HG03469 (cell line): ENCODE results near the gene HCK.

Experiments used
- ATAC-seq: cut with Tn5 transposase; IDR thresholded peaks from one replicate; pipeline ENCODE4 v1.9.1; 2021; ENCODE audit warnings: mild to moderate bottlenecking, moderate library complexity, moderate number of reproducible peaks; ENCODE audit not compliant: unreplicated experiment

The HCK gene

GRCh38 chr20:32125506-32125905, 73.5 kb downstream of the HCK start:
- no peak for ATAC-seq

DNA sequence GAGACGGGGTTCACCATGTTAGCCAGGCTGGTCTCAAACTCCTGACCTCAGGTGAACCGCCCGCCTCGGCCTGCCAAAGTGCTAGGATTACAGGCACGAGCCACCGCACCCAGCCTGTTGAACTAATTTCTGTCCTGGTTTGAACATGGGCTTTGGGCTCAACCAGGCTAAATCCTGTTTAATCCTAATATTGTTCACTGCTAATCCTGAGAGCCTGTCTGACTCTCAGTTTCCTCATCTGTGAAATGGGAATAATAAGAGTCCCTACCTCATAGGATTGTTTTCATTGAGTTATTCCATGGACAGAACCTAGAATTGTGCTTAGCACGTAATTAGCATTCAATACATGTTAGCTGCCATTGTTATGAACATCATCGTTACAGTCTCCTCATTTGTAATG, 74.9 kb downstream of the HCK start:
- no peak for ATAC-seq

- ATAC-seq, result no peak
These were observed 75.3 kb downstream of the HCK start for GRCh38 chr20:32127347-32127746.

- ATAC-seq, result no peak
These were observed 76.1 kb downstream of the HCK start for GRCh38 chr20:32128167-32128566.

DNA sequence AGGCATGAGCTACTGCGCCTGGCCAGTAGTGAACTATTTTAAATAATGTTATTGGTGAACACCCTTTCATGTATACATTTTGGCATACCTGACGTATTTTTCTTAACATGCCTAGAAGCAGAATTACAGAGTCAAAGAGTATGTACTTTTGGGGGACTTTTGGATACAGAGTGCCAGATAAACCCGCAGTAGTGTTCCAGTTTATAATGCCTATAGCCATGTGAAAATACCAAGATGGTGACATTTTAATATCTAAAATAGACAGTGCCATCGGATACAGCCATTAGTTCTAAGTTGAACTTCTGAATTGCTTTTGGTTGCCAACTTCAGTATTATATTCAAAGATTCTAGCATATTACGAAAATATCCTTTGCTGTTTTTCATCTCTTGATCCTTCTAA, 77.8 kb downstream of the HCK start:
- no peak for ATAC-seq

DNA sequence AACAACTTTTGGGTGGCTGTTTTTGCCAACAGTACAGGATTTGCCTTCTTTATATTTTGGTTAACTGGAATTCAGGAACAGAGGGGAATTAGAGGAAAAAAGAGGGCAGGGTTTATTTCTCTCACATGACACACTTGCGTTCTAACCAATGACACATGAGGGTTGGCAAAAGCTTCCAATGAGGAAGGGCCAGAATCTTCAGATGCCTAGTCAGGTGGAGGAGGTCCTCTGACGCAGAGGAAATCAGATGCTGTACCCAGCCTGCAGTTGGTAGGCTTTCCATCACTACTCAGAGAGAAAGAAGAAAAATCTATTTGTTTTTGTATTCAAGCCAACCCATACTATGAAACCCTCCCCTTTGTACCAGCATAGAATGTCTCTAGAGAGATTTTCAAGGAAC, 78.3 kb downstream of the HCK start:
- ATAC-seq, result no peak

- no peak for ATAC-seq
These were observed 78.9 kb downstream of the HCK start for GRCh38 chr20:32130965-32131364.

GRCh38 chr20:32132911-32133549, 81.0 kb downstream of the HCK start:
- ATAC-seq, result no peak

DNA sequence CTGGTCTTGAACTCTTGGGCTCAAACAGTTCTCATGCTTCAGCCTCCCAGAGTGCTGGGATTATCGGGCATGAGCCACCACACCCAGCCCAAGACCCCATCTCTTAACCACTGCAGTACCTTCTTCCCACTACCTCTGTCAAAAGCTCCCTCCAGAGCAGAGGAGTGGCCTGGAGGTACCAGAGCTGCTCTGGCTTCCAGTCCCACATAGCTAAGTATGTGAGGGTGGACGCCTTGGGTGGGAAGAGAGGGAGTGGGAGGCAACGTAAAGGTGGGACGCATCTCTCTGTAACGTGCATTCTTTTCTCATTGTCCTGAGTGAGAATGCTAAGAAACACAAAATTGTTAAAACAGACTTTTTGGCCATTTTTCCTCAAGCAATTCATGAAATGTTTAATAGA, 82.0 kb downstream of the HCK start:
- no peak for ATAC-seq

- ATAC-seq, result no peak
These were observed 84.0 kb downstream of the HCK start for GRCh38 chr20:32135983-32136515.

GRCh38 chr20:32138921-32139320, 86.9 kb downstream of the HCK start:
- no peak for ATAC-seq

DNA sequence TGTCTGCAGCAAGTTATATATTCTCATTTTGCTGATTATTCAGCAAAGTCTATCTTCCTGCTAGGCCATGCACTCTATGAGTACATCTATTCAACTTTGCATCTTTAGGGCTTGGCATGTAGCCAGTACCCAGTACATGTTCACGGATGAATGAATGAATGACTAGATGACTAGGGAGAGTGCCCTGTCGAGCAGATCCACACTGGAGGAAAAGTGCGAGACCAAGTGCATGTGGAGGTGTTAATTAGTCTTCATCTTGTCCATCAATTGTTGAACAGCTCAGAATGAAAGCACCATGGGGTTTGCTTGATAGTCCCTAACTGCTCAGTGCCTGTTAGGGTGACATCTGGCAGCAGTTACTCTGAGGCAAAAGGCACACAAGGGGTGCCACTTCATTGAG, 87.9 kb downstream of the HCK start:
- no peak for ATAC-seq

DNA sequence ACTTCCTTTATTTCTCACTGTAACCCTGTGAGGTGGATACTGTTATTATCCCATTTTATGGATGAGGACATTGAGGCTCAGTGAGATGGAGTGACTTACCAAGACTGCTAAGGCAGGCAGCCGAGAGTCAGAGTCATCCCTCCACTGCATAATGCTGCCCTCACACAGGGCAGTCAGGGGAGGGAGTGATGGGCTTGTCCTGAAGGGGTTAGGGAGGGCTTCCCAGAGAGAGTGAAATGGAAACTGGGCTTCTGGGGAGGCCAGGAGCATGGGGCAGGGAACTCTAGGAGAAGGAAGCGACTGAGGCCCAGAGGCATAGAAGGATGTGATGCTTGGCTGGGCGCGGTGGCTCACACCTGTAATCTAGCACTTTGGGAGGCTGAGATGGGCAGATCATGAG, 88.6 kb downstream of the HCK start:
- no peak for ATAC-seq

- no peak for ATAC-seq
These were observed 89.5 kb downstream of the HCK start for GRCh38 chr20:32141465-32141980.

GRCh38 chr20:32142088-32142487, 90.0 kb downstream of the HCK start:
- ATAC-seq, result no peak

- no peak for ATAC-seq
These were observed 90.9 kb downstream of the HCK start for GRCh38 chr20:32142991-32143390.

DNA sequence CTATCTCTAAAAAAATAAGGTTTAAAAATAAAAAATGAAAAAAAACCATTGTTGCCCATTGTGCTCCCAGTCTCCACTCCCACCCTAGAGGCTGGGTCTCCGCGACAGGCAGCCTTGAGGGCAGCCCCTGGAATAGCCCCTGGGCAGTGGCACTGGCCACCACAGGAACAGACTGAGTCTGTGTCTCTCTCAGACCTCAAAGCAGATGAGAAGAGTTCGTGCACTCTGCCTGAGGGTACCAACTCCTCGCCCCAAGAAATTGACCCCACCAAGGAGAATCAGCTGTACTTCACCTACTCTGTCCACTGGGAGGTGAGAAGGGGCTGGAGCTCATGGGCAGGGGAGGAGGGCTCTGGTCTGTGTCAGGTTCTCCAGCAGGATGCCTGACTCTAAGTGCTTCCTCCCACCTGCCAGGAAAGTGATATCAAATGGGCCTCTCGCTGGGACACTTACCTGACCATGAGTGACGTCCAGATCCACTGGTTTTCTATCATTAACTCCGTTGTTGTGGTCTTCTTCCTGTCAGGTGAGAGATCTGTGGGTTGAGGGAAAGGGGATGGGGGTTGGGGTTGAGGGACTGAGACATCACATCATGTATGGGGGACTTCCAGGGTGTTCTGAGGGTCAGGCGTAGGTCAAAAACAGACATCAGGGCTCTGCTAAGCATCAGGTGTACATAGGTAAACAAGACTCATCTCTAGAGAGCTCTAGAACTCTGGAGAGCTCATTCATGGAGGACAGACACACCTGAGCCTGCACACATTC, 93.0 kb downstream of the HCK start:
- ATAC-seq, result no peak

DNA sequence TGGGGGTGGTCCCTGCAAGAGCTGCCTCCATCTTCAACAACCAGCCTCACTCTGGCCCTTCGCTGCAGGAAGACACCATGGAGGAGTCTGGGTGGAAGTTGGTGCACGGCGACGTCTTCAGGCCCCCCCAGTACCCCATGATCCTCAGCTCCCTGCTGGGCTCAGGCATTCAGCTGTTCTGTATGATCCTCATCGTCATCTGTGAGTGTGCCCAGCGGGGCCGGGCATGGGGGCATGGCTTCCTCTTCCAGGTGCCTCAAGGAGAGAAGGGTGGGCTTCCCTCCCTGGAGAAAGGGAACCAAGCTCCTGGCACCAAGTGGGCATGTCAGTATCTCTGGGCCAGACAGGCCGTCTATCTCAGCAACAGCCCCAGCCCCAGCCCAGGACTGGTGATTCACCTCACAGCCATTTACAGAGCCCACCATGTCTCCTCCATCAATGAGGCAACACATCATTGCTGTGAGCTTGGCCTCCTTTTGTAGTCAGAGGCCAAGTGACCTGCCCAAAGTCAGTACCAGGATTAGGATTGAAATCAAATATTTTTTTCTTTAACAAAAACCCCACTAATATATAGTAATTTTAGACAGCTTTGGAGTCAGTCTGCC, 97.6 kb downstream of the HCK start:
- ATAC-seq, result no peak

GRCh38 chr20:32150291-32150848, 98.3 kb downstream of the HCK start:
- ATAC-seq, result no peak
